Posterior cingulate gyrus (tissue), 11 donors: ENCODE measurements around the gene ATP4B.

ENCODE experiments used
- DNase-seq, 10 donors: peaks; one replicate each; pipeline versions ENCODE4 v3.0.0 to v3.0.0-alpha.2; 2020 to 2021; ENCODE audit warnings: mixed read lengths in 3 of 10
- intact Hi-C: fragments of 100-400 bp; cut with DNase I; formaldehyde crosslinking; loops from one replicate; pipeline ENCODE4 v1.15.1; 2023

ATP4B gene

DNA sequence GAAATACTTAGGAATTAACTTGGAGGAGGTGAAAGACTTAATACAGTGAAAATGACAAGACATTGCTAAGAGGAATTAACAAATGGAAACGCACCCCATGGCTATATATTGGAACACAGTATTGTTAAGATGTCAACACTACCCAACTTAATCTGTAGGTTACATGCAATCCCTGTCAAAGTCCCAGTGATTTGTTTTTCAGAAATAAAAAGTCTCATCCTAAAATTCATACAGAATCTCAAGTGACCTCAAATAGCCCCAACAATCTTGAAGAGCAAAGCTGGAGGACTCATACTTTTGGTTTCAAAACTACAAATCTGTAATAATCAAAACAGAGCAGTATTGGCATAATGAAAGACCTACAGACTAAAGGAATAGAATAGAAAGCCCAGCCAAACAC lies 13.2 kb downstream of the ATP4B start:
- intact Hi-C loops: no loop called here
- DNase-seq: no peak

- intact Hi-C loops: no loop called here
- DNase-seq: no peak
Measured at GRCh38 chr13:113643593-113643992, 14.4 kb downstream of the ATP4B start.

DNA sequence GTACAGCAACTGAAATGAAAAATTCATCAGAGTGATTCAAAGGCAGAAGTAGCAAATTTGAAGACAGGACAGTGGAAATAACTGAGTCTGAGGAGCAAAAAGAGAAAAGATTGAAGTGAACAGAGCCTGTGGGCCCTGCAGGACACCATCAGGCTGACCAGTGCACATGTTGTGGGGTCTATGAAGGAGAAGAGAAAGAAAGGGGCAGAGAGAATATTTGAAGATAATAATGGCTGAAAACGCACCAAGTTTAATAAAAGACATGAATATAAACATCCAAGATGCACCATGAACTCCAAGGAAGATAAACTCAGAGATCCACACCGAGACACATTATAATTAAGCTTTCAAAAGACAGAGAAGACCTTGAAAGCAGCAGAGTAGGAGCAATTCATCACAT lies 15.4 kb downstream of the ATP4B start:
- DNase-seq: no peak
- intact Hi-C loops: no loop called here

GRCh38 chr13:113641426-113641825 lies 16.6 kb downstream of the ATP4B start:
- intact Hi-C loops: no loop called here
- peak in 1 of 10 donors; percentile 66 for DNase-seq

DNA sequence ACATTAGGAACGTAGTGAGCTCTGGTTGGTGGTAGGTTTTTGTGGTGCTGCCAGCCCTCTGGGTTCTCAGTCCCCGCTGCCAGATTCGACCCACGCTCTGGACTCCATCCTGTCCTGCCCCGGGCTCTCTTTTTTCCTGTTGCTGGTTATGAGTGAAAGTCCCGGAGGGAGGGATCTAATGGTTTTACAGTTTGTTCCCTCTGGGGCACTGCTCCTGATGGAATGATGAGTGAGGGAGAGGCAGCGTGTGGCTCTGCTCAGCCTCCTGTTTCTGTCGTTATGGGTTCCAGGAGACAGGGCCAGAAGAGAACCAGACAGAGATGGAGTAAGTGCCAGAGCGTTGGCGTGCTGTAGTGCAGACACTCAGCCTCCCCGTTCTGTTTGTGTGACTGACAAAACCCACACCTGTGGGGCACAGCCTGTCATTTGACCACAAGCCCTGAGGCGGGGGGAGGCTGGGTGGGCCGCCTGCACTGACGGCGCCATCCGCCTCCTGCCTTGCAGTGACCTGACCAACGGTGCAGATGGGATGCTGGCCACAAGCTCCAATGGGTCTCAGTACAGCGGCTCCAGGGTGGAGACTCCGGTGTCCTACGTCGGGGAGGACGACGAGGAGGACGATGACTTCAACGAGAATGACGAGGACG lies 18.3 kb downstream of the ATP4B start:
- peak in 1 of 10 donors; percentile 80 for DNase-seq
- intact Hi-C loops: no loop called here

GRCh38 chr13:113638806-113639205 lies 19.2 kb downstream of the ATP4B start:
- intact Hi-C loops: no loop called here
- peak in 1 of 10 donors; percentile 50 for DNase-seq

- intact Hi-C loops: no loop called here
- peak in 1 of 10 donors; percentile 57 for DNase-seq
Measured at GRCh38 chr13:113638173-113638746, 19.7 kb downstream of the ATP4B start.

- peak in 1 of 10 donors; percentile 41 for DNase-seq
- intact Hi-C loops: no loop called here
Measured at GRCh38 chr13:113637262-113638160, 20.5 kb downstream of the ATP4B start.

DNA sequence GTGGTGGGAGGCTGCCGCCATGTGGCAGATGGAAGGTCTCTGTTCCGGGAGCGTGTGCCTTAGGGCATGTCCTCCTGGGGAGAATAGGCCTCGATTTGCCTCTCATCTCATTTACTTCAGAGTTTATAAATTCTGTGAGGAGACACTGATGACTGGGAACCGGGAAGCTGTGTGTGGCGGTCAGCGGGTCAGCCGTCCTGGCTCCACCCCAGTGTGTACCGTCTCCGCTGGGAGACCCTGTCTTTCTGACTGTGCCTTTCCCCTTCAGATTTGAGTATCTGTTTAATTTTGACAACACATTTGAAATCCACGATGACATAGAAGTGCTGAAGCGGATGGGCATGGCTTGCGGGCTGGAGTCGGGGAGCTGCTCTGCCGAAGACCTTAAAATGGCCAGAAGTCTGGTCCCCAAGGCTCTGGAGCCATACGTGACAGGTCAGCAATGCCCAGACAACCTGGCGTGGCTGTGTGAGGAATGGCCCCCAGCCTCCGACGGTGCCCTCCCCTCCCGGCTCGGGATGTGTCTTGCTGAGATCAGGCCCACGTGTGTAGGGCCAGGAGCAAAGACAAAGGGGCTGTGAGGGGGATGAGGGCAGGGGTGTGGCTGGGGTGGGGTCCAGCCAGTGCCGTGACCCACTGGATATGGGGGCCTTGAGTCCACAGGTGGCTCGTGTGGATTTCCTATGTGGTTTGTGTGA lies 21.6 kb downstream of the ATP4B start:
- peak in 1 of 10 donors; percentile 57 for DNase-seq
- intact Hi-C loops: no loop called here

- intact Hi-C loops: no loop called here
- peak in 1 of 10 donors; percentile 57 for DNase-seq
Measured at GRCh38 chr13:113635709-113636108, 22.3 kb downstream of the ATP4B start.

GRCh38 chr13:113635048-113635420 lies 23.0 kb downstream of the ATP4B start:
- intact Hi-C loops: no loop called here
- DNase-seq: peak in 2 of 10 donors; percentile 47 to 70

DNA sequence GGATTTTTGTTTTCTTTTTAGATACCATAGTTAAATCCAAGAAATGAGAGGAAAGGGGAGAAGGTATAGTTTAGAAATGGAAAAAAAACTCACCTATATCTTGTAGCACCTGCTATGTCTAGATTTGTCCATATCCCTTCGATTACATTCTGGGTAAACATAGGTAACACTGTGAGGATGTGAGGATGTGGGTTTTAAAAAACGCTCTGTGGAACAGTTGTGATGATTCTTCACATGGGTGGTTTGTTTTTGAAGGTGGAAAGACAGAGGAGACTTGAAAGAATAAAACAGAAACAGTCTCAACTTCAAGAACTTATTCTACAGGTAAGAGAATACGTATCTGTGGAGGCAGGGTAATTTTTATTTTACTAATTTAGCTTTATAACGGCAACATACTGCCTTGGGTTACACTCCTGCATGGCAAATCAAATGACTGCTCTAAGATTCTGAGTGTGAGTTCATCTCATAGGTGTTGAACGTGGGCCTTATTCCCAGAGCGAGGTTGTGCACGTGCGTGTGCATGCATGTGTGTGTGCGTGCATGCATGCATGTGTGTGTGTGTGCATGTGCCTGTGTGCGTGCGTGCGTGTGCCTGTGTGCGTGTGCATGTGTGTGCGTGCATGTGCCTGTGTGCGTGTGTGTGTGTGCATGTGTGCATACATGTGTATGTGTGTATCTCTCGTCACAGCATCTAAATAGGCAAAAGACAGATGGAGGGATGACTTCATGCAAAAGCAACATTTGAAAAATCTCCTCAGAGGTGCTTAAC lies 23.5 kb downstream of the ATP4B start:
- peak in 1 of 10 donors; percentile 21 for DNase-seq
- intact Hi-C loops: no loop called here

- intact Hi-C loops: no loop called here
- peak in 2 of 10 donors; percentile 66 to 71 for DNase-seq
Measured at GRCh38 chr13:113633485-113633873, 24.5 kb downstream of the ATP4B start.

DNA sequence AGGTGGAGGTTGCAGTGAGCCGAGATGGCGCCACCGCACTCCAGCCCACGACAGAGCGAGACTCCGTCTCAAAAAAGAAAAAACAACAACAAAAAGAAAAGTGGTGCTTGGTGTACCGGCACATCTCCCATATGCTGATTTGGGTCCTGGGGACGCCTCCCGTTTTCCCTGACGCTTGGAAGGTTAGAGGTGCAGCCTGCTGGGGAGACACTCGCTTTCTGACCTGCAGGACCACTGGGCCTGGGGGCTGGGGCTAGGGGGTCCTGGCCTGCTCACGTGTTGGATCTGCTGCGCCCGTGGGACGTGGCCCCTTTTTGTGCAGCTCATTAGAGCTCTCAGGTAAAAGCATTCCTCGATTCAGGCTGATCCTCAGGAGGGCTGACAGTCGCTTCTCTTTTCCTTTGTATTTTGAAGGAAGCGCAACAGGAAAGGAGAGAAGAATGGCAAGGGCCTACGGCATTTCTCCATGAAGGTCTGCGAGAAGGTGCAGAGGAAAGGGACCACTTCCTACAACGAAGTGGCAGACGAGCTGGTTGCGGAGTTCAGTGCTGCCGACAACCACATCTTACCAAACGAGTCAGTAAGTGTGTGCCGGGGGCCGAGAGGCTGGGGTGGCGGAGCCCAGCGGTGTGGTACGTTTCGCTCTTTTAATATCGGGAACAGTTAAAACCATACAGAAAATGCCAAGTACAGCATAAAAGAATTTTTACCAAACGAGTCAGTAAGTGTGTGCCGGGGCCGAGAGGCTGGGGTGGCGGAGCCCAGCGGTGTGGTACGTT lies 25.1 kb downstream of the ATP4B start:
- DNase-seq: peak in 2 of 10 donors; percentile 51 to 65
- intact Hi-C loops: no loop called here

GRCh38 chr13:113631341-113632095 lies 26.5 kb downstream of the ATP4B start:
- DNase-seq: peak in 2 of 10 donors; percentile 79 to 83
- intact Hi-C loops: no loop called here

- DNase-seq: peak in 2 of 10 donors; percentile 45 to 53
Measured at GRCh38 chr13:113630804-113631203, 27.2 kb downstream of the ATP4B start.

DNA sequence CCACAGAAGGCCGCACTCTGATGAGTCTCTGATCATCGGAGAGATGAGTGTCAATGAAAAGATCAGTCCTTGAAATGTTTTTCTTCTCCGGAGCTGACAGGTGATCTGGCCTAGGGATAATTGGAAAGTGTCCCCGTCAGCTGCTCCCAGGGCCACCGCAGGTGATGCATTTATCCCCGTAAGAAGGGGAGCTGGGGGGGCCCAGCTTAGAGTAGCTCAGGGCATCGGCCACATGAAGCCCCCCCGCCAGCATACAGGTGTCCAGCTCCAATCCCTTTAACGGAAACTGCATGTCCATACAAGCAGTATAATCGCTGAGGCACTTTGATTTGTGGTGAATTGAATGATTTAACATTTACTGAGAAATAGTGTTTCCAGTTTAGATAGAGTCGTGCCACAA lies 27.7 kb downstream of the ATP4B start:
- peak in 3 of 10 donors; percentile 14 to 72 (median 22) for DNase-seq
- intact Hi-C loops: no loop called here

More at GRCh38 chr13:113630804-113631203, 27.2 kb downstream of the ATP4B start:
- intact Hi-C loops: no loop called here

DNA sequence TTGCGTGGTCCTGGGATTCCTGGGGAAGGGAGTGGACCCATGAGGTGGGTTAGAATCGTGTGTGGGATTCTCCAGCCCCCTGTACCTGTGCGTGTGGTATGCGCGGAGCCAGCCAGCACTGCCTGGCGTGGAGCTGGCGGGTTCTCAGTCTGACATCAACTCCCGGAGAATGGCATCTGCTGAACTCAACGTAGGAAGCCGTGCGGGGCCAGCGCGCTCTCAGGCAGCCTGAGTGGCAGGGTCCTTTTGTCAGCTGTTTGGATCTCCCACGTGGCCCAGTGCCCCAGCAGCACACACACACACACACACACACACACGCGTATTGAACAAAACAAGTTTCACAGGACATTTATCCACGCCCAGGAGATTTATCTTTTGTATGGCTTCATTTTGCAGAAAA lies 28.1 kb downstream of the ATP4B start:
- peak in 3 of 10 donors; percentile 55 to 67 (median 61) for DNase-seq

More for the DNA sequence above, 28.1 kb downstream of the ATP4B start:
- intact Hi-C loops: no loop called here
